ENCODE measurements around the gene ELP4.

DNA sequence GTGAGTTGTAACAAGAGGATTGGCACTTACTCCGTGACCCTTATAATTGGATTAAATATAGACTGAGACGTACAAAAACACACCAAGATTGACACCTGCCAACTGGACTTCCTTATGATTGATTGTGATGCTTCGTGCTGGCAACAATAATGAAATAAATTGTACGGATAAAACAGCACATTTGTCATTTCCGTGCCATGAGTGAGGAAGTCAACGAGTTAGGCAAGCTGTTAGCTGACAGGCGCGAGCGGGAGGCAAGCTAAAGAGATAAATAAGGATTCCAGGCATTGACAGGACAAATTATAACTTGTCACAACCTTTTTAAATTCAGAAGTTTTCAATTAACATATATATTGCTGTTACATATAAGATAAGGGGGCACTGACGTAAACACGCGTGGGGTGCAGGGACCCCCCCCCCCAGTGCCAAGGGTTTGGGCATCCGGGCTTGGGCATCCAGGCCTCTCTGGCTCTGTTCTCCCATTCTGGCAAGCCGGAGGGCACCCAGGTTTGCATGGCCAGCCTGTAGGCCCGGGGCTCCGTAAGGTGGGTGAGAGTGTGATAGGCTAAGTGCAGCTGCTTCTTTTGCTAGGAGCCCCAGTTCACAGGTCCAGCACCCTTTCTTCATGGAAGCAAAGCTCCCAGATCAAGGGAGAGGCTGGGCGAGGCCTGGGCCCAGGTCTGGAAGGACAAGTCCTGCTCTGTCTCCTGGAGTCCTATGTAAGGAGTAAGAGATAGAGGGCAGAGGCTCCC is 312.8 kb downstream of the ELP4 start:
- TF ChIP-seq, protein P1, sequence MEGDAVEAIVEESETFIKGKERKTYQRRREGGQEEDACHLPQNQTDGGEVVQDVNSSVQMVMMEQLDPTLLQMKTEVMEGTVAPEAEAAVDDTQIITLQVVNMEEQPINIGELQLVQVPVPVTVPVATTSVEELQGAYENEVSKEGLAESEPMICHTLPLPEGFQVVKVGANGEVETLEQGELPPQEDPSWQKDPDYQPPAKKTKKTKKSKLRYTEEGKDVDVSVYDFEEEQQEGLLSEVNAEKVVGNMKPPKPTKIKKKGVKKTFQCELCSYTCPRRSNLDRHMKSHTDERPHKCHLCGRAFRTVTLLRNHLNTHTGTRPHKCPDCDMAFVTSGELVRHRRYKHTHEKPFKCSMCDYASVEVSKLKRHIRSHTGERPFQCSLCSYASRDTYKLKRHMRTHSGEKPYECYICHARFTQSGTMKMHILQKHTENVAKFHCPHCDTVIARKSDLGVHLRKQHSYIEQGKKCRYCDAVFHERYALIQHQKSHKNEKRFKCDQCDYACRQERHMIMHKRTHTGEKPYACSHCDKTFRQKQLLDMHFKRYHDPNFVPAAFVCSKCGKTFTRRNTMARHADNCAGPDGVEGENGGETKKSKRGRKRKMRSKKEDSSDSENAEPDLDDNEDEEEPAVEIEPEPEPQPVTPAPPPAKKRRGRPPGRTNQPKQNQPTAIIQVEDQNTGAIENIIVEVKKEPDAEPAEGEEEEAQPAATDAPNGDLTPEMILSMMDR (IDR thresholded peaks at IDR 0.05), result no peak
- no peak for TF ChIP-seq POLR2A (IDR thresholded peaks at IDR 0.05)
